Lower leg skin (tissue), 3 donors: ENCODE data around the gene AP5B1.

Experiments used
- CTCF ChIP-seq, 3 donors: fragments of 450-650 bp; IDR thresholded peaks; one replicate each; pipeline ENCODE4 v1.5.1; 2016; ENCODE audit warnings: antibody characterized with exemption in 3 of 3, mild to moderate bottlenecking in 3 of 3, moderate library complexity in 2 of 3
- POLR2A ChIP-seq, 2 donors: fragments of 450-650 bp; IDR thresholded peaks; one replicate each; pipeline ENCODE4 v1.6.1; 2016 to 2017; ENCODE audit warnings: antibody characterized with exemption in 2 of 2, mild to moderate bottlenecking in 1 of 2, moderate library complexity in 1 of 2

GRCh38 chr11:65808744-65809341 lies 28.1 kb upstream of the AP5B1 start:
- TF ChIP-seq CTCF (IDR thresholded peaks at IDR 0.05) (no peak), POLR2A (IDR thresholded peaks at IDR 0.05) (no peak)
